Measurements from ENCODE around the gene HOXB13.

- no peak for TF ChIP-seq PHF5A (CRISPR knock-in tag; IDR thresholded peaks at IDR 0.05; ENCODE audit: low read depth, unreplicated experiment)
- no peak for TF ChIP-seq EHMT2 (IDR thresholded peaks at IDR 0.05; ENCODE audit: borderline replicate concordance, low read depth, low read length)
- no peak for TF ChIP-seq POLR2A (IDR thresholded peaks at IDR 0.05; ENCODE audit: insufficient read depth in 1 of 2, low read depth in 2 of 2, low read length in 2 of 2)
- no peak for TF ChIP-seq ATF2 (CRISPR knock-in tag; IDR thresholded peaks at IDR 0.05)
- TF ChIP-seq ZNF704 (CRISPR knock-in tag; IDR thresholded peaks at IDR 0.05; ENCODE audit: borderline replicate concordance) = no peak
- TF ChIP-seq DMAP1 (CRISPR knock-in tag; IDR thresholded peaks at IDR 0.05) = no peak
These were observed 9.9 kb upstream of the HOXB13 start for GRCh38 chr17:48738424-48738802.

Data from HepG2 (cell line).